Upper lobe of left lung (tissue), 4 donors: Measurements from ENCODE around the gene STK11IP.

Experiments
- EP300 ChIP-seq, 4 donors: sonication (generic); formaldehyde crosslinking; IDR thresholded peaks; one replicate each; pipeline ENCODE4 v1.5.1; 2017; ENCODE audit warnings: antibody characterized with exemption in 4 of 4, control low read depth in 2 of 4
- POLR2A ChIP-seq, 4 donors: fragments of 450-650 bp; IDR thresholded peaks; one replicate each; pipeline ENCODE4 v1.5.1; 2016 to 2017; ENCODE audit warnings: antibody characterized with exemption in 4 of 4, mild to moderate bottlenecking in 2 of 4

DNA sequence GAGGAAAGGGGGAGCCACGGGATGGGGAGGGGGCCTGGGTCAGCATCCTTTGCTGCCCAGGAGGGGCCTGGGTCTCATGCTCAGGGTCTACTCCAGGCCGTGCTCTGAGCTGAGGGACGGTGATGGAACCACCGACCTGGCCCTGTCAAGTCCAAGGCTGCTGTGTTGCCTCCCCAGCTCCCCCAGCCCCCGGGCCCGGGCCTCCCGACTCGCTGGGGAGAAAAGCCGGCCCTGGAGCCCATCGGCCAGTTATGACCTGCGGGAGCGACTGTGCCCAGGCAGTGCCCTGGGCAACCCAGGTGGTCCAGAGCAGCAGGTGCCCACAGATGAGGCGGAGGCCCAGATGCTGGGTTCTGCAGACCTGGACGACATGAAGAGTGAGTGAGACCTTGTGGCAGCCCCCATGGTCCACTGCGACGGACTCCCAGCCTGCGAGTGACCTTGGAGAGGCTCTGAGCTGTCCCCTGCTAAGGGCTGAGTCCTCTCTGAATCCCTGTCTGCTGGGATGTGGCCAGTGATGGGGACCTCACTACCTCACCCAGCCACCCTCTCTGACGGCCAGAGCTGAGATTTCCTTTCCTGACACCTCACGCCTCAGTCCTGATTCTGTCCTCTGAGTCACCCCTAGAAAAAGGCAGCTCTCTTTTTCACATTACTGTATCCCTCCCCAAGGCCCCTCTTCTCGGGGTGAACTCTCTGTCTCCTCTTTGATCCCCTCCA, 32.5 kb downstream of the STK11IP start:
- TF ChIP-seq POLR2A (IDR thresholded peaks at IDR 0.05) (no peak), EP300 (IDR thresholded peaks at IDR 0.05) (no peak)
